Subcutaneous abdominal adipose tissue (tissue), 5 donors: ENCODE measurements around the gene TAF11L8.
"Not testable (repeated sequence)": the region's sequence is repeated elsewhere in the genome, so short reads cannot be mapped to it uniquely, and the experiment has no call there.

Source experiments
- H3K27ac ChIP-seq: one replicate; pipeline ENCODE4 v1.7.0; 2013; ENCODE audit warnings: low read depth, mild to moderate bottlenecking, inconsistent platforms, low read length, moderate library complexity
- H3K27me3 ChIP-seq, 5 donors: one replicate each; pipeline ENCODE4 v1.7.0; 2013; ENCODE audit warnings: low read length in 5 of 5, inconsistent platforms in 1 of 5; ENCODE audit not compliant: control insufficient read depth in 5 of 5, insufficient read depth in 4 of 5
- H3K36me3 ChIP-seq, 5 donors: one replicate each; pipeline ENCODE4 v1.7.0; 2013; ENCODE audit warnings: low read length in 5 of 5; ENCODE audit not compliant: control insufficient read depth in 5 of 5, insufficient read depth in 5 of 5
- H3K4me1 ChIP-seq, 5 donors: one replicate each; pipeline ENCODE4 v1.7.0; 2013; ENCODE audit warnings: low read length in 5 of 5, mild to moderate bottlenecking in 3 of 5, moderate library complexity in 1 of 5; ENCODE audit not compliant: control insufficient read depth in 5 of 5, insufficient read depth in 5 of 5
- H3K4me3 ChIP-seq, 5 donors: one replicate each; pipeline ENCODE4 v1.7.0; 2013; ENCODE audit warnings: low read length in 5 of 5, low read depth in 1 of 5
- H3K9ac ChIP-seq, 5 donors: one replicate each; pipeline ENCODE4 v1.7.0; 2013; ENCODE audit warnings: low read length in 5 of 5, mild to moderate bottlenecking in 4 of 5, moderate library complexity in 3 of 5
- H3K9me3 ChIP-seq, 5 donors: one replicate each; pipeline ENCODE4 v1.7.0; 2013; ENCODE audit warnings: low read length in 5 of 5; ENCODE audit not compliant: control insufficient read depth in 5 of 5
- donor health status: healthy.
- donor health status: healthy.
- donor health status: healthy.
- donor health status: healthy.
- donor health status: healthy.

Gene TAF11L8

GRCh38 chr5:17590860-17591259 is at the start of gene TAF11L8:
Gene TAF11L8 (minus strand): TSS chr5:17590960.
- not testable (repeated sequence) for H3K27me3 ChIP-seq, H3K36me3 ChIP-seq, H3K9ac ChIP-seq, H3K4me3 ChIP-seq, H3K4me1 ChIP-seq, H3K27ac ChIP-seq, H3K9me3 ChIP-seq

- Histone ChIP-seq H3K27ac (no peak within 1 kb of the TSS), H3K36me3 (no peaks in the 10 kb centered on the region), H3K9ac (no peak within 1 kb of the TSS), H3K9me3 (no peaks in the 10 kb centered on the region), H3K4me1 (no peaks in the 10 kb centered on the region), H3K4me3 (no peak within 1 kb of the TSS), H3K27me3 (no peaks in the 10 kb centered on the region)
These were observed 43.4 kb upstream of the TAF11L8 start, which contains the start of gene TAF11L14 for GRCh38 chr5:17634160-17634559. Gene TAF11L14 (plus strand): TSS chr5:17634460.

- H3K9me3 ChIP-seq, H3K9ac ChIP-seq, H3K4me1 ChIP-seq, H3K36me3 ChIP-seq, H3K27me3 ChIP-seq, H3K27ac ChIP-seq, H3K4me3 ChIP-seq: not testable (repeated sequence)
These were observed 41.0 kb upstream of the TAF11L8 start, which contains the start of gene TAF11L13 for GRCh38 chr5:17631788-17632187. Gene TAF11L13 (plus strand): TSS chr5:17632088.

DNA sequence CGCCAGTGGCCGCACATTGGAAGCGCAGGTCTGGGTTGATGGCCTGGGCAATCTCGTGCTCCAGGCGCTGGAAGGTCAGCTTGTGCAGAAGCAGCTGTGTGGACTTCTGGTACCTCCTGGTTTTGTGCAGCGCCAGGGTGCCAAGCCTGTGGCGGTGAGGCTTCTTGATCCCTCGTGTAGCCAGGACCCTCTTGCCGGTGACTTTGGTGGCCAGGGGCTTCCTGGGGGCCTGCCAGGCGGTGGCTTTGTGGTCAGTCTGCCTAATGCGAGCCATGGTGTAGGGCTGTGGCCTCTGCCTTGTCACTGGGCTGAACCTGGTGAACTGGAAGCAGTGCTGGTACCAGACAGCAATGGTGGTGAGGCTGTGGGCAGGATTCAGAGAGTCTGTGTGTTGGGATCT is 34.9 kb upstream of the TAF11L8 start:
- Histone ChIP-seq H3K9me3 (no peaks in the 10 kb centered on the region), H3K9ac (no peak overlapping the region), H3K27me3 (no peaks in the 10 kb centered on the region), H3K4me1 (no peaks in the 10 kb centered on the region), H3K27ac (no peak overlapping the region), H3K36me3 (no peaks in the 10 kb centered on the region), H3K4me3 (no peak overlapping the region)

GRCh38 chr5:17620627-17621026 is 29.9 kb upstream of the TAF11L8 start:
- Histone ChIP-seq H3K27me3 (no peaks in the 10 kb centered on the region), H3K4me3 (no peak overlapping the region), H3K36me3 (no peaks in the 10 kb centered on the region), H3K27ac (no peak overlapping the region), H3K9ac (no peak overlapping the region), H3K9me3 (no peaks in the 10 kb centered on the region), H3K4me1 (no peaks in the 10 kb centered on the region)

- Histone ChIP-seq H3K4me1 (no peaks in the 10 kb centered on the region), H3K27me3 (no peaks in the 10 kb centered on the region), H3K9me3 (no peaks in the 10 kb centered on the region), H3K4me3 (no peak overlapping the region), H3K36me3 (no peaks in the 10 kb centered on the region), H3K9ac (no peak overlapping the region), H3K27ac (no peak overlapping the region)
These were observed 28.6 kb upstream of the TAF11L8 start for GRCh38 chr5:17619354-17619753.

GRCh38 chr5:17614872-17615605 is 24.3 kb upstream of the TAF11L8 start:
- Histone ChIP-seq H3K9ac (no peak overlapping the region), H3K27me3 (no peaks in the 10 kb centered on the region), H3K4me1 (no peaks in the 10 kb centered on the region), H3K4me3 (no peak overlapping the region), H3K9me3 (no peaks in the 10 kb centered on the region), H3K36me3 (no peaks in the 10 kb centered on the region), H3K27ac (no peak overlapping the region)

DNA sequence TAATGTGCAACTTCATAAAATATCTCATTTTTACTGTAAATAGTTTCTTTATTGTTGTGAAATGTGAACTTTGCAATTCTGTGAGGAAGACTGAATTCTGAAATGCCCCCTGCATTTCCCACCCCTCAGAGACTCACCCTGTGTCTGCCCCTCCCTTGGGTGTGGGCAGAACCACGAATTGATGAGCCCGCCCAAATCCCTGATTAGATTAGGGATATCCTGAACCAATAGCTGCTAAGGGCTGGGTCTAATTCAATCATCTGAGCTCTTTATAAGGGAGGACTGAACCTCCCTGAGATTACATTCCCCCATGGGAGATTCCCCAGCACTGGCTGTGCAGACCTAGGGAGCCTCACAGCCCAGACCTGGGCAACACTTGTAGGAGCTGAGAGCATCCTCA is 19.3 kb upstream of the TAF11L8 start, which contains the start of gene TAF11L12:
Gene TAF11L12, plus strand, starts transcription at position 301 of the 400 bp plus-strand sequence.
- not testable (repeated sequence) for H3K4me3 ChIP-seq, H3K27me3 ChIP-seq, H3K4me1 ChIP-seq, H3K27ac ChIP-seq, H3K9ac ChIP-seq, H3K36me3 ChIP-seq, H3K9me3 ChIP-seq

GRCh38 chr5:17607461-17607860 is 16.7 kb upstream of the TAF11L8 start:
- H3K4me1 ChIP-seq, H3K27ac ChIP-seq, H3K9ac ChIP-seq, H3K36me3 ChIP-seq, H3K4me3 ChIP-seq, H3K27me3 ChIP-seq, H3K9me3 ChIP-seq: not testable (repeated sequence)

GRCh38 chr5:17604951-17605350 is 14.2 kb upstream of the TAF11L8 start:
- H3K4me3 ChIP-seq, result no peak overlapping the region

More at GRCh38 chr5:17604951-17605350, 14.2 kb upstream of the TAF11L8 start:
- no peak overlapping the region for H3K27ac ChIP-seq
- no peaks in the 10 kb centered on the region for H3K4me1 ChIP-seq
- peaks cover 0 to 2% (median 0%) of the 10 kb centered on the region in 5 donors for H3K9me3 ChIP-seq
- H3K27me3 ChIP-seq, result no peaks in the 10 kb centered on the region
- no peaks in the 10 kb centered on the region for H3K36me3 ChIP-seq
- H3K9ac ChIP-seq, result no peak overlapping the region
